Raji (cell line): ENCODE data around the gene PRAC1.

ENCODE experiments used
- POLR2A ChIP-seq: IDR thresholded peaks from 2 replicates; pipeline ENCODE4 v1.6.1; 2011; ENCODE audit warnings: low read depth, low read length, control low read depth; ENCODE audit not compliant: insufficient read depth

Gene PRAC1

DNA sequence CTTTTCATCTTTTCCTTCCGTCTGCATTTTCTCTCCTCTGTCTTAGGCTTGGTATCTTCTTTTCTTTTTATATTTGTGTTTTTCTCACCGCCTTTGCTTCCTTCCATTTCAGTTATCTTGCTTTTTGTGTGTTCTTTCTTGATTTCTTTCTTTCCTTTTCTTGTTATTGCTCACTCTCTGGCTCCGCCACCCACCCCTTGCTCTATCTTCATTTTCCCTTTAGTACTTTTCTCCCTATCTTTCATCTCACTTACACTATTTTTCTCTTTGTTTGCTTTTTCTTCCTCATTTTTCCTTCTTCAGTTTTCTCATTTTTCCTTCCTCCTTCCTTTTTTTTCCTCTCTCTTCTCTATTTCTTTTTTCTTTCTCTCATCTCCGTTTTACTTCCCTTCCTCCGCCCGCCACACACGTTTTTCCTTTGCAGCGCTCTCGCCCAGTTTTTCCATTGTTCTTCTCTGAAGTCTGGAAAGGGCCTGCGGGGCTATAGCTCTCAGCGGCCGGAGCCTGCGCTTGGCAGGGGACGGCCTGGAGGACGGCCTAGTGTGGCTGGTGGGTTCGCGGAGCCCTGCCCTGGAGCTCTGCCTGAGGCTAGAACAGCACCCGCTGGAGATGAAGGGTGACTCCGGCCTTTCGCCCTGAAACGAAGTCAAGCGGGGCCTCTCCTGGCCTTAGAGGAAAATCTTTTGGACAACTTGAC, 11.5 kb upstream of the PRAC1 start:
- no peak for TF ChIP-seq POLR2A

DNA sequence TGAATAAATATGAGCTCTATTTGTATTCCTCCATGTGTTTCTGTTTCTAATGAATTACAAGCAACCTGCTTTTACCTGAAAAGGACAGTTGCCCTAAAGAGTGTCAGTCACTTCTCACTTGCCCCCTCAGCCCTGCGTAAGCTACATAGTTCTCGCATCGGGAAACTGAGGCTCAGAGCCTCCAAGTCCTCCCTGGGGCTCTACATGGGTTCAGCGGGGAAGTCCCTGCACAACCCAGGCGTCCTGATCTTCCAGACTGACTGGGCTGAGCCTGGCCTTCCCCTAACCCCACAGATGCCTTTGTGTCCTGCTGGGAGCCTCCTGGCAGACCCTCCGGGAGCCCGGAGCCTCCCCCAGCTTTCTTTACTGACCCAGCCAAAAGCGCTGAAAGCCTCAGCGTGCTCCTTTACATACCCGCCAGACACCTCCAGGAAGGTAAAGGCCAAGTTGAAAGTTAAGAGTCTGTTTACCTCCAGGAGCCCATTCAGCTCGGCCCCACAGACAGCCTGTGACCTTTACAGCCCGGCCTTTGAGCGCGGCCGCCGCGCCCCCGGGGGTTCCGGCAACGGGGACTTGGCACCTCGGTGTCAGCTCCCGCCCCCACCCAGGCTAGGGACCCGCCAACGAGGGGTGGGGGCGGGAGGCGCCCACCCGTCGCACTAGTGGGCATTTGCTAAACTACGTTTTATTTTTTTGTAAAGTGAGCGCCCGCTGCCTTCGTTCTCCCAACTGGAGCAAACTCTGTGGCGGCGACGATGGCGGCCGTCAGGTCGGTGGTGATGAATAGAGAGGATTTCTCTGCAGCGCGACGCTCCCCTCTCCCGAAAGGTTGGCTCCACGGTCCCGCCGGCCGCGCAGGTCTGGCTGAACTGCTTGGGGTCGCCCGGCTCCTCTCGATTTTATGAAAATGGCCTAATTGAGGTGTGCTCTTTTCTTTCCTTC, 10.6 kb upstream of the PRAC1 start:
- no peak for TF ChIP-seq POLR2A

DNA sequence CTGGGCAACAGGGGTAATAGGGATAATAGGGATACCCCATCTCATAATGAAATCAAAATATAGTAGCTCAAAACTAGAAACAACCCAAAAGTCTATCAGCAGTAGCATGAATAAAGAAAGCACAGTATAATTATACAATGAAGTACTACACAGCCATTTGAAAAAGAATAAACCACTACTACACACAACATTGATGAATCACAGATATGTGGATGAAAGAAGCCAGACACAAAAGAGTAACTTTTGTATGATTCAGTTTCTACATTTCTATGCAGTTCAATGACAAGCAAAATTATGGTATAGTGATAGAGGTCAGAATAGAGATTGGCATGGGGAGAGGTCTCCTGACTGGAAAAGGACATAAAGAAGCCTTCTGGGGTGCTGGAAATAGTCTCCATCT, 9.0 kb upstream of the PRAC1 start:
- no peak for TF ChIP-seq POLR2A

DNA sequence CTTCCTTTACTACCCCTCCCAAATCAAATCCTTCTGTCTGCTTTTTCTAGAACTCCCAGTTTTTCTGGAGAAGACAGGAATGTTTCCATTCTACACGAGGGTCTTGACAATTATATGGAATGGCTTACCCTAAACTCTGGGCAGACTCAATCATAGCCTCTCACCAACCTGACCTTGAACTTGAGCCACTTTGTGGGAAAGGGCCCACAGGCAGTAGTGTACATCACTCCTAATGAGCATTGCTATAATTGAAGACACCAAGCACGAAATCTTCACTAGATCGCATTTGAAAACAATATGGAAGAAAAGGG, 7.9 kb upstream of the PRAC1 start:
- TF ChIP-seq POLR2A: no peak

DNA sequence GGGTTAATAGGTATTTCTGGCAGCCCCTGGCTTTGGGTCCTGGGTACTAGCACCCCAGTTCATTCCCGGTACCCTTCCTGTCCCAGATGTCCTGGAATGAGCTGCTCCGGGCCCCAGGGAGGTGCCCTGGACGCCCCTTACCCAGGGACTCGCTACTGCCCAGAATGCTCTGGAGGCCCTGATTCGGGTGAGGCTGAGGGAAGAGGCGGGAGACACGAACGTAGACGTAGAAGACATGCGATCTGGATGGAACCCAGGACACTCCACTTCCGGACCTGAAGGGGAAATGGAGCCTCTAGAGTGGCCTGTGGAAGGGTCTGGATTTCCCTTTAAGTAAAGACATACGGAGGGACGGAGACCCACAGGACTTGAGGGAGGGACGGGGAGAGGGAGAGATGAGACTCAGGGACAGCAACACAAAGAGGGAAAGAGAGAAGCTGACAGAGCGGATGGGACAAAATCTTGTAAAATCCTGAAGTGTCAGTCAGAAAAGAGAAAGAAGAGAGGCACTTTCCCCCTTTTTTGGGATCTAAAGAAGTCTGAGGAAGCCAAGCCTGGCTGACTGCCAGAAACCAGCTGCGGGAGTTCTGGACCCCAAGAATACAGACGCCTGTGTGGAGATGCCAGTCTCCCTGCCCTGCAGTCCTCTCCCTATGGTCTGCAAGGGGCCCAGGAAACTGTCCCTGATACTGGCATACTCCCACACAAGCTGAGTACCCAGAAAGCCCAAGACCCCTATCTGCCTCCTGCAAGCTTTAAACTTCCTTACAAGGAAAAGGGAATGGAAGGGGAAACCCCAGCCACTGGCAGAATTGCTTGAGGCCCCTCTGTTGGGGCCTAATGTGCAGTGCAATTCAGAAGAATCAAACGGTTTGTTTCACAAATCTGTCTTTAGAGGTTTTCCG, 7.3 kb upstream of the PRAC1 start:
- TF ChIP-seq POLR2A: no peak

DNA sequence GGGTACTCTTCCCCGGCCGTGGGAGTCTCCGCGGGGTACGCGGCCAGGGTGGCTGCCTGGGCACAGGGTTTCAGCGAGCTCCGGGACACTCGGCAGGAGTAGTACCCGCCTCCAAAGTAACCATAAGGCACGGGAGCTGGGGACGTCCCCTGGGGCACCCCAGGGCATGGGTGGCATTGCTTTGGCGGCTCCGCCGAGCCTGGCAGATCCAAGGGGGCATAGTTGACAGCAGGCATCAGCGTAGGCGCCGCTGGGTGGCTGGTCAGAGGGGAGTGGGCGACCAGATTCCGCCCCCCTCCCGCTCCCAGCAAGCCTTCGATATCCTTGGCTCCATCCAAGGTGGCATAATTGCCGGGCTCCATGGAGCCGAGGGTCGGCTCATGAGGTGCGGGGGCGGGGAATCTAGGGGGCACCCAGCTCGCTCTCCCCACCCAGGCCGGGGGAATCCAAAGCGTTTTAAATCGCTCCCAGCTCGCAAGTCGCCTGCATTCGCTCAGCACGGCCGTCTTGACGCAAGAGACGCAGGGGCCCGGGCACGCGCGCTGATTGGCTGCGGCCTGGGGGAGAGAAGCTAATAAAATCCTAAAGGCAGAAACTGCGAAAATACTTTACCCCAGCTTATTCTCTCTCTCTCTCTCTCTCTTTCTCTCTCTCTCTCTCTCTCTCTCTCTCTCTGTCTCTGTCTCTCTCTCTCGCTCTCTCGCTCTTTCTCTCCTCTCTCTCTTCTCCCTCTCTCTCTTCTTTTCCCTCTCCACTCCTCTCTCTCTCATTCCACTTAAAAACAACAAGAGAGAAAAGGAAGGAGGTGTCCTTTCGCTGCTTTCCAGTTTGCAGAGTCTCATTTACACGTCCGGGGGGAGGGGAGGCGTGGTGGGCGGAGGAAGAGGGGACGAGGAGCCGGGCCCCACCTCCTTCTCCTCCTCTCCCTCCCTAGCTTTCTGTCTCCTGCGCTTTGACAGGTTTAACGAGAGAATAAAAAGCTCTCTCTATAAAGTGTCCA, 6.2 kb upstream of the PRAC1 start, which contains the start of gene HOXB13:
TSS of gene HOXB13 (minus strand) at position 519 of the 1,000 bp plus-strand sequence. CDS start at position 362, 157 bp downstream.
- no peak for TF ChIP-seq POLR2A

DNA sequence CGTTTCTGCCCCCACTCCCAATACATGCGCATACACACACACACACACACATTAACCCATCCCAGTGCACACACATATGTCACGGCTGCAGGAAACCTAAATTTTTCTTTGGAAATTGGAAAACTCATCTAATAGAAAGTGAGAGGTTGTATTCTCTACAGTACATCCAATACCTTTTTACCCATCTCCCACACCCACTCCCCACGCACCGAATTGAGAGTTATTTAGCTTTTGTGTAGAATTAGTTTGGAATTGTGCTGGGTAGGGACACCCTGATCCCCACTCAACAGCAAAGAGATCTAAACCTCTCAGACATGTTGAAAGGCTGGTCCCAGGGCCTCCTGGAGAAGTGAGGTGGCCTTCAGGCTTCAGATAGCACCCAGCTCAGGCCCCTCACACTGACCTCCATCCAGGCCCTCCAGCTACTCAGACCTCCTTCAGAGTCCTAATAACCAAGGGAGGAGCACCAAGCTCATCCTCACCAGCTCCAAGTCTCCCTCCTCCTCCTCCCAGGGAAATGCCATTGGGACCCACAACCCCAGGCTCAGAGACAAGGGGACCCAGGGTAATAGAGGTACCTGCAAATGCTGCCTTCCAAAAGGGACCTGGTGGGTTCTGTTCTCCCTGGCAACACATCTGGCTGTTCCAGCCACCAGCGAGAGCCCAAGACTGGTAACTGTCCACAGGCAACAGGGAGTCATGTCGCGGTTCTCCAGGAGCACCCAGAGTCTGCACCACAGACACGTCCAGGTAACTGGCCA, 5.3 kb upstream of the PRAC1 start:
- TF ChIP-seq POLR2A: no peak

DNA sequence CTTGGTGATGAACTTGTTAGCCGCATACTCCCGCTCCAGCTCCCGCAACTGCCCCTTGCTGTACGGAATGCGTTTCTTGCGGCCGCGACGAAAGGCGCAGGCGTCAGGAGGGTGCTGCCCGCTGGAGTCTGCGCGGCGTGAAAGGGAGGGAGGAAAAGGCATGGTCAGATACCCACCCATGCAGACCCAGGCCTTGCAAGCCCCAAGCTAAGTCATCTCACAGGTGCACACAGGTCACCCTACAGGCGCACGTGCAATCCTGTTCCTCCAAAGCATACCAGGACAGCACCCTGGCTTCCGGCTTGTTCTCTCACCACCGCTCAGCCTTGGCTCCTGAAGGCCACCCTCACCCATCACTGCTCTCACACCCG, 4.6 kb upstream of the PRAC1 start:
- TF ChIP-seq POLR2A: no peak

DNA sequence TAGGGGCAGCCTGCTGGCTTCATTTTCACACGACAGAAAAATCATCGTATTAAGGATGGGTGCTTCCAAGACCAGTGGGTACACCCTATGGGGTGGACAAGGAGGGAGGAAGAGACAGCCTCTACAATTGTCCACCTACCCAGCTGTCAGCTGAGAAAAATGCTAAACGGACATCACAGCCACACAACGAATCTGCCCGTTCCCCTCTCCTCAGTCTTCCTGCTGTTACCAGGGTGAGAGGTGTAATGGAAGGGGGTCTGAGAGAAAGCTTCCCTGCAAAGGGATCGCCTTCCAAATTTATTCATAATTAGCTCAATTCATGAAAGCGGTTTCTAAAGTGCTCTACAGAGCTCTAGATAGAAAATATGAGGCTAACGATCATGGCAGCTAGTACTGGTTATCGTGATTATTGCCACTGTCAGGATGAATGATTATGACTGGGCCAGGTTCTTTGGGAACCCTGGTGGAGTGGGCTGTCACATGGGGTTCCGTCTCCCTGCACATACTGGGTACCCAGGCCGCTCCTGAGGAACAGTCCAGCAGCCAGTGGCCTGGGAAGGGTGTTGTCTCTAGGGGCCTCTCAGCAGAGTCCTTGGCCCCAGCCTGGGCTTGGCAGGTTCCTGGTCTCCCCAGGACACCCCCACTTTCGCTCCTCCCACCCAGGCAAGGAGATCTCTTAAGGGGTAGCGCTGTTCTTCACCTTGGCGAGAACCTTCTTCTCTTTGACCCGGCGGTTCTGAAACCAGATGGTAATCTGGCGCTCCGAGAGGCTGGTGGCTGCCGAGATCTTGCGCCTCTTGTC, 4.0 kb upstream of the PRAC1 start:
- no peak for TF ChIP-seq POLR2A

DNA sequence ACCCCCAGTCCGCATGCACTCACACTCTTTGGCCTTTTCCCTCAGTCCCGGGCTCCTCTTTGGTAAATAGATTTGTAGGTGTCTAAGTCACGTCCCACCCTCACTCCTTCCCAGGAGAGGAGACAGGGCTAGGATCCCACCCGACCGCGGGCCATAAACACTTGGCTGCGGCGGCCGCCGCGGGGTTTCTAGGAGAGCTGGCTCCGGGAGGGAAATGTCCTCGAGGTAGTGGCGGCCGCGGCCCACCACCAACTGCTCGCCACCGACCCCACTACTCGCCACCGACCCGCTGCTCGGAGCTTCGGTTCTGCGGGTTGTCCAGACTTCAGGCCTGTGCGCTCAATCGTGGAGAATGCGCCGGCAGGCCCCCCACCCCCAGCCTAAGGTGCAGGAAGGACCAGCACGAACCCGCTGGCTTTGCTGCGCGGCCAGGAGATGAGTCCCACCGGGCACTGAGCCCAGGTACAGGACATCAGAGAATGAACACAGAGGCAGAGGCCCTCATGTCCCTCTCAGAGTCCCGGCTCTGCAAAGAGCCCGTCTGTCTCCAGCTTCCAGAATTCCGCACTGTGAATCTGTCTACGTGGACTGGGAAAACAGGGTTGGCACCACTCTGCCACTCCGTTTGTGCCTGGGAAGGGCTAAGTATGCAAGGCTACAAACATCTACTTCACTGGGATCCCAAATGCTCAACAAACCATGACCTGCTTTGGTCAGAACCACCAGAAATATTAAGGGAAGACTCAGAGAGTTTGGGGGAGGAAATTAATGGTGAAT, 3.2 kb upstream of the PRAC1 start:
- TF ChIP-seq POLR2A: no peak

DNA sequence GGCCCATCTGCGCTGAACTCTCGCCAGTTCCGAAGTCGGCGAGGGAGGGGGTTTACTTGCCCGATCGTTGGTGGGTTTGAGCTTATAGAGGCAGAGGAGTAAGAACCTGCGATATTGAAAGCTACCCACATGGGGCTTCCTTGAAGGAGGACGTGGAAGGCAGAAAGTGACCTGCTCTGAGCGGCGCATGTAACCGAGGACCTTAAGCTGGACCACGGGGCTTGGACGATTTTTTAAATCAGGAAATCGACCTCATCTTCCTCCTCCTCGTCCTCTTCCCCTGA, 2.6 kb upstream of the PRAC1 start:
- TF ChIP-seq POLR2A: no peak
